IMR-90 (cell line): ENCODE results near the gene PEX11G. TPM values are rescaled to one million over a fixed set of nuclear protein-coding genes. Genes with fewer than 3 reads are reported as not detected.

ENCODE experiments used
- ATAC-seq: fragments of 200-7000 bp; cut with Tn5 transposase; 2 replicates; pipeline ENCODE4 v1.9.1; 2020; ENCODE audit warnings: low read depth, mild to moderate bottlenecking, moderate library complexity
- BruUV-seq: library from RNA; stranded (reverse); fragments of 400-500 nt; replicated peaks from 2 replicates; lab custom pipeline; 2021; lab: Mats Ljungman, UMichigan
- CTCF ChIA-PET: fragments of 300-600 bp; formaldehyde crosslinking; extraction: SDS; loops from one replicate; lab custom pipeline; 2021; ENCODE audit warnings: antibody characterized with exemption; lab: Yijun Ruan, JAX
- POLR2A ChIA-PET: fragments of 300-600 bp; sonication (Branson Sonifier 250); formaldehyde crosslinking; loops from one replicate; lab custom pipeline; 2022; ENCODE audit warnings: antibody characterized with exemption; ENCODE audit not compliant: unreplicated experiment; lab: Charles Lee
- DNase-seq: peaks from one replicate; pipeline ENCODE4 v3.0.0; 2013
- H2AFZ ChIP-seq: replicated peaks from 2 replicates; pipeline ENCODE3; 2013; ENCODE audit warnings: low read length, mild to moderate bottlenecking; ENCODE audit not compliant: poor library complexity
- H2AK5ac ChIP-seq: 2 replicates; pipeline ENCODE4 v1.6.1; 2013; ENCODE audit warnings: low read depth, low read length, inconsistent platforms
- H2AK9ac ChIP-seq: replicated peaks from 2 replicates; pipeline ENCODE3; 2013; ENCODE audit warnings: mild to moderate bottlenecking, low read depth, low read length, moderate library complexity; ENCODE audit not compliant: poor library complexity
- H2BK120ac ChIP-seq: 2 replicates; pipeline ENCODE4 v1.6.1; 2013; ENCODE audit warnings: low read depth, low read length, inconsistent platforms
- H2BK15ac ChIP-seq: 3 replicates; pipeline ENCODE4 v1.6.1; 2013; ENCODE audit warnings: low read depth, low read length, inconsistent platforms
- H2BK20ac ChIP-seq: 2 replicates; pipeline ENCODE4 v1.6.1; 2013; ENCODE audit warnings: low read depth, mild to moderate bottlenecking, inconsistent platforms, low read length, moderate library complexity
- H2BK5ac ChIP-seq: 2 replicates; pipeline ENCODE4 v1.6.1; 2013; ENCODE audit warnings: mild to moderate bottlenecking, low read depth, low read length, inconsistent platforms; ENCODE audit not compliant: poor library complexity, severe bottlenecking
- H3K14ac ChIP-seq: replicated peaks from 2 replicates; pipeline ENCODE4 v1.6.1; 2013; ENCODE audit warnings: low read depth, low read length, inconsistent platforms
- H3K18ac ChIP-seq: 2 replicates; pipeline ENCODE4 v1.6.1; 2013; ENCODE audit warnings: low read depth, low read length, control low read depth
- H3K23ac ChIP-seq: 2 replicates; pipeline ENCODE4 v1.6.1; 2013; ENCODE audit warnings: low read depth, low read length, inconsistent platforms
- H3K27ac ChIP-seq: 2 replicates; pipeline ENCODE4 v1.5.1; 2013; ENCODE audit warnings: mild to moderate bottlenecking, control low read depth, low read length; ENCODE audit not compliant: insufficient read depth
- H3K27me3 ChIP-seq: 2 replicates; pipeline ENCODE4 v1.6.1; 2013; ENCODE audit warnings: low read length; ENCODE audit not compliant: control insufficient read depth, insufficient read depth
- H3K36me3 ChIP-seq: 2 replicates; pipeline ENCODE4 v1.6.1; 2013; ENCODE audit warnings: low read length, mixed read lengths; ENCODE audit not compliant: control insufficient read depth, insufficient read depth
- H3K4ac ChIP-seq: 2 replicates; pipeline ENCODE4 v1.6.1; 2013; ENCODE audit warnings: low read depth, low read length, inconsistent platforms
- H3K4me1 ChIP-seq: 2 replicates; pipeline ENCODE4 v1.6.1; 2013; ENCODE audit warnings: low read length, mixed read lengths; ENCODE audit not compliant: control insufficient read depth, insufficient read depth
- H3K4me2 ChIP-seq: 2 replicates; pipeline ENCODE4 v1.6.1; 2013; ENCODE audit warnings: low read depth, mild to moderate bottlenecking, control low read depth, low read length, moderate library complexity
- H3K4me3 ChIP-seq: 2 replicates; pipeline ENCODE4 v1.5.1; 2013; ENCODE audit warnings: low read depth, mild to moderate bottlenecking, control low read depth, low read length, moderate library complexity; ENCODE audit not compliant: insufficient read depth
- H3K56ac ChIP-seq: 2 replicates; pipeline ENCODE4 v1.6.1; 2013; ENCODE audit warnings: low read length, inconsistent platforms; ENCODE audit not compliant: insufficient read depth; ENCODE audit errors: extremely low read depth
- H3K79me1 ChIP-seq, 2 experiments: 2 replicates each; pipeline ENCODE4 v1.6.1; 2013; ENCODE audit warnings: low read length in 2 of 2, inconsistent platforms in 1 of 2, low read depth in 1 of 2
- H3K9ac ChIP-seq: 2 replicates; pipeline ENCODE4 v1.6.1; 2013; ENCODE audit warnings: low read depth, low read length, control low read depth
- H3K9me1 ChIP-seq: 2 replicates; pipeline ENCODE4 v1.6.1; 2013; ENCODE audit warnings: low read length, inconsistent platforms; ENCODE audit not compliant: insufficient read depth
- H3K9me3 ChIP-seq: 2 replicates; pipeline ENCODE4 v1.6.1; 2013; ENCODE audit warnings: low read length; ENCODE audit not compliant: control insufficient read depth, insufficient read depth
- H4K20me1 ChIP-seq: 2 replicates; pipeline ENCODE4 v1.6.1; 2013; ENCODE audit warnings: low read length, inconsistent platforms; ENCODE audit not compliant: insufficient read depth
- H4K5ac ChIP-seq: 2 replicates; pipeline ENCODE4 v1.6.1; 2013; ENCODE audit warnings: mild to moderate bottlenecking, low read depth, low read length, control low read depth
- H4K8ac ChIP-seq, 2 experiments: 2 replicates each; pipeline ENCODE4 v1.6.1; 2013; ENCODE audit warnings: low read depth in 2 of 2, low read length in 2 of 2, control low read depth in 1 of 2, inconsistent platforms in 1 of 2
- H4K91ac ChIP-seq: 2 replicates; pipeline ENCODE4 v1.6.1; 2013; ENCODE audit warnings: low read depth, low read length, inconsistent platforms; ENCODE audit not compliant: insufficient read depth
- BHLHE40 ChIP-seq: fragments of 150-350 bp; IDR thresholded peaks from 2 replicates; pipeline ENCODE4 v1.6.1; 2016; ENCODE audit warnings: mild to moderate bottlenecking, low read depth, low read length
- CEBPB ChIP-seq: IDR thresholded peaks from 2 replicates; pipeline ENCODE4 v1.6.1; 2012; ENCODE audit warnings: low read depth, low read length, improper control_type of control experiment
- CHD1 ChIP-seq: IDR thresholded peaks from 2 replicates; pipeline ENCODE4 v1.6.1; 2012; ENCODE audit warnings: low read depth, low read length, improper control_type of control experiment
- CTCF ChIP-seq: conservative IDR thresholded peaks from 2 replicates; pipeline ENCODE4 v1.5.1; 2012; ENCODE audit warnings: mild to moderate bottlenecking, low read depth, low read length, improper control_type of control experiment
- FOS ChIP-seq: fragments of 150-350 bp; IDR thresholded peaks from 2 replicates; pipeline ENCODE4 v1.6.1; 2016; ENCODE audit warnings: low read depth, low read length
- MAFK ChIP-seq: IDR thresholded peaks from 2 replicates; pipeline ENCODE4 v1.6.1; 2012; ENCODE audit warnings: low read depth, low read length, improper control_type of control experiment
- MAZ ChIP-seq: IDR thresholded peaks from 2 replicates; pipeline ENCODE4 v1.6.1; 2012; ENCODE audit warnings: low read depth, mild to moderate bottlenecking, low read length, improper control_type of control experiment, moderate library complexity, borderline replicate concordance
- MXI1 ChIP-seq: IDR thresholded peaks from 2 replicates; pipeline ENCODE4 v1.6.1; 2012; ENCODE audit warnings: low read depth, mild to moderate bottlenecking, low read length, moderate library complexity, borderline replicate concordance
- POLR2A ChIP-seq: IDR thresholded peaks from 2 replicates; pipeline ENCODE4 v1.6.1; 2012; ENCODE audit warnings: mild to moderate bottlenecking, low read depth, low read length
- RAD21 ChIP-seq: IDR thresholded peaks from 2 replicates; pipeline ENCODE4 v1.6.1; 2012; ENCODE audit warnings: low read length, improper control_type of control experiment
- RCOR1 ChIP-seq: IDR thresholded peaks from 2 replicates; pipeline ENCODE4 v1.6.1; 2012; ENCODE audit warnings: mild to moderate bottlenecking, low read length, improper control_type of control experiment; ENCODE audit not compliant: insufficient replicate concordance
- RFX5 ChIP-seq: IDR thresholded peaks from 2 replicates; pipeline ENCODE4 v1.8.0; 2012; ENCODE audit warnings: low read depth, mild to moderate bottlenecking, low read length, moderate library complexity
- WGBS, 2 experiments: methylation state at CpG; one replicate each; pipeline versions ENCODE4 v1.1.5 to v1.1.7; 2013; ENCODE audit warnings: missing lambda C conversion rate in 2 of 2; ENCODE audit not compliant: insufficient read length in 1 of 2; ENCODE audit errors: extremely low coverage in 2 of 2; 5-methylcytosine and 5-hydroxymethylcytosine counted together
- dilution Hi-C: fragments of 300-500 bp; cut with HindIII; formaldehyde crosslinking; loops from one replicate; pipeline ENCODE4 v1.14.3; 2018; ENCODE audit warnings: low sequenced_read_pairs; ENCODE audit not compliant: unreplicated experiment
- in situ Hi-C: fragments of 300-500 bp; cut with MboI; formaldehyde crosslinking; loops from 3 replicates; pipeline ENCODE4 v1.14.3; 2019; ENCODE audit warnings: low sequenced_read_pairs, inconsistent platforms, mixed read lengths
- intact Hi-C: fragments of 100-400 bp; cut with micrococcal nuclease; formaldehyde crosslinking; loops from 2 replicates; pipeline ENCODE4 v1.10.0; 2022
- polyA plus RNA-seq, 3 experiments: library from polyadenylated mRNA; depleted of rRNA; stranded (reverse); fragments of >200 nt; gene quantifications; 2 replicates each; pipeline ENCODE4 v1.2.3, GENCODE V29; 2012; ENCODE audit warnings: low replicate concordance in 1 of 3
- total RNA-seq: library from RNA; depleted of rRNA; stranded (reverse); fragments of >200 nt; gene quantifications from 2 replicates; pipeline ENCODE4 v1.2.3, GENCODE V29; 2012
- TF ChIP-seq, protein P1 (sequence below): fragments of 150-350 bp; IDR thresholded peaks from 2 replicates; pipeline ENCODE4 v1.6.1; 2017; ENCODE audit warnings: mild to moderate bottlenecking, antibody characterized with exemption, low read length, low read depth
- TF ChIP-seq, protein P2 (sequence below): fragments of 150-350 bp; IDR thresholded peaks from 2 replicates; pipeline ENCODE4 v1.6.1; 2016; ENCODE audit warnings: low read depth, mild to moderate bottlenecking, low read length, moderate library complexity, borderline replicate concordance

PEX11G gene
- total and polyA plus RNA-seq, 2 of the 4 experiments (the other 2 are of a cell fraction) = 0.72 to 1.7 TPM

GRCh38 chr19:7471696-7472615, 16.9 kb downstream of the PEX11G start:
- no TSS peak for BruUV-seq
- no peak for TF ChIP-seq RAD21
- TF ChIP-seq, protein P1, sequence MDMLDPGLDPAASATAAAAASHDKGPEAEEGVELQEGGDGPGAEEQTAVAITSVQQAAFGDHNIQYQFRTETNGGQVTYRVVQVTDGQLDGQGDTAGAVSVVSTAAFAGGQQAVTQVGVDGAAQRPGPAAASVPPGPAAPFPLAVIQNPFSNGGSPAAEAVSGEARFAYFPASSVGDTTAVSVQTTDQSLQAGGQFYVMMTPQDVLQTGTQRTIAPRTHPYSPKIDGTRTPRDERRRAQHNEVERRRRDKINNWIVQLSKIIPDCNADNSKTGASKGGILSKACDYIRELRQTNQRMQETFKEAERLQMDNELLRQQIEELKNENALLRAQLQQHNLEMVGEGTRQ = no peak
- no peak for TF ChIP-seq FOS
- TF ChIP-seq MAZ = no peak
- TF ChIP-seq RFX5 = no peak
- TF ChIP-seq CTCF = no peak
- TF ChIP-seq CEBPB = no peak
- TF ChIP-seq MAFK = no peak
- TF ChIP-seq, protein P2, sequence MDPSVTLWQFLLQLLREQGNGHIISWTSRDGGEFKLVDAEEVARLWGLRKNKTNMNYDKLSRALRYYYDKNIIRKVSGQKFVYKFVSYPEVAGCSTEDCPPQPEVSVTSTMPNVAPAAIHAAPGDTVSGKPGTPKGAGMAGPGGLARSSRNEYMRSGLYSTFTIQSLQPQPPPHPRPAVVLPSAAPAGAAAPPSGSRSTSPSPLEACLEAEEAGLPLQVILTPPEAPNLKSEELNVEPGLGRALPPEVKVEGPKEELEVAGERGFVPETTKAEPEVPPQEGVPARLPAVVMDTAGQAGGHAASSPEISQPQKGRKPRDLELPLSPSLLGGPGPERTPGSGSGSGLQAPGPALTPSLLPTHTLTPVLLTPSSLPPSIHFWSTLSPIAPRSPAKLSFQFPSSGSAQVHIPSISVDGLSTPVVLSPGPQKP = no peak
- TF ChIP-seq POLR2A = no peak
- no peak for TF ChIP-seq MXI1
- TF ChIP-seq CHD1 = no peak
- TF ChIP-seq RCOR1 = no peak
- no peak for TF ChIP-seq BHLHE40

More at GRCh38 chr19:7471696-7472615, 16.9 kb downstream of the PEX11G start:
- no peak overlapping the region for H3K4me2 ChIP-seq
- intact Hi-C loops = no loop called here
- no peak overlapping the region for H4K91ac ChIP-seq
- H2BK5ac ChIP-seq = no peak overlapping the region
- no peak overlapping the region for H2BK20ac ChIP-seq
- no peak overlapping the region for H4K5ac ChIP-seq
- ATAC-seq = no peak
- no peak overlapping the region for H2AFZ ChIP-seq
- H4K8ac ChIP-seq = no peak overlapping the region
- H3K27me3 ChIP-seq = no peaks in the 10 kb centered on the region
- no peak overlapping the region for H2AK5ac ChIP-seq
- no peaks in the 10 kb centered on the region for H3K79me1 ChIP-seq
- H2BK15ac ChIP-seq = no peak overlapping the region
- no peaks in the 10 kb centered on the region for H3K9me3 ChIP-seq
- dilution Hi-C loops = no loop called here
- no peak overlapping the region for H3K27ac ChIP-seq
- no peaks in the 10 kb centered on the region for H4K20me1 ChIP-seq
- no peak overlapping the region for H3K14ac ChIP-seq
- CTCF ChIA-PET = interaction anchor here (0.7 kb wide), 1 partner anchor 531 kb away, joined by 3 read pairs; no protein-coding TSS in a partner anchor
- no peak overlapping the region for H3K18ac ChIP-seq
- in situ Hi-C loops = no loop called here
- no peak overlapping the region for H3K4ac ChIP-seq
- H3K23ac ChIP-seq = no peak overlapping the region
- H2AK9ac ChIP-seq = no peak overlapping the region
- H3K56ac ChIP-seq = no peak overlapping the region
- H3K36me3 ChIP-seq = peaks cover 45% of the 10 kb centered on the region
- POLR2A ChIA-PET = no interaction called here
- H3K4me3 ChIP-seq = no peak overlapping the region
- DNase-seq = no peak
- H3K4me1 ChIP-seq = no peaks in the 10 kb centered on the region
- 0 out of 2 replicates have a peak, but pooled peaks cover 2% of the 10 kb centered on the region for H3K9me1 ChIP-seq
- H2BK120ac ChIP-seq = no peak overlapping the region
- H3K9ac ChIP-seq = no peak overlapping the region
- WGBS, 2 experiments = 93% methylated on average over 19 of the region's 42 CpGs; no CpG with 5 or more reads in 1 of the 2 experiments
